IMR-90 (cell line): ENCODE results near the gene HHIP. TPM values are rescaled to one million over a fixed set of nuclear protein-coding genes. Genes with fewer than 3 reads are reported as not detected.
A peak's percentile ranks its signal among the peaks of the same experiment; 100 is the strongest.

ENCODE experiments used
- ATAC-seq: fragments of 200-7000 bp; cut with Tn5 transposase; 2 replicates; pipeline ENCODE4 v1.9.1; 2020; ENCODE audit warnings: low read depth, mild to moderate bottlenecking, moderate library complexity
- BruUV-seq: library from RNA; stranded (reverse); fragments of 400-500 nt; replicated peaks from 2 replicates; lab custom pipeline; 2021; lab: Mats Ljungman, UMichigan
- CTCF ChIA-PET: fragments of 300-600 bp; formaldehyde crosslinking; extraction: SDS; loops from one replicate; lab custom pipeline; 2021; ENCODE audit warnings: antibody characterized with exemption; lab: Yijun Ruan, JAX
- POLR2A ChIA-PET: fragments of 300-600 bp; sonication (Branson Sonifier 250); formaldehyde crosslinking; loops from one replicate; lab custom pipeline; 2022; ENCODE audit warnings: antibody characterized with exemption; ENCODE audit not compliant: unreplicated experiment; lab: Charles Lee
- DNase-seq: peaks from one replicate; pipeline ENCODE4 v3.0.0; 2013
- H2AFZ ChIP-seq: replicated peaks from 2 replicates; pipeline ENCODE3; 2013; ENCODE audit warnings: low read length, mild to moderate bottlenecking; ENCODE audit not compliant: poor library complexity
- H2AK5ac ChIP-seq: 2 replicates; pipeline ENCODE4 v1.6.1; 2013; ENCODE audit warnings: low read depth, low read length, inconsistent platforms
- H2AK9ac ChIP-seq: replicated peaks from 2 replicates; pipeline ENCODE3; 2013; ENCODE audit warnings: mild to moderate bottlenecking, low read depth, low read length, moderate library complexity; ENCODE audit not compliant: poor library complexity
- H2BK120ac ChIP-seq: 2 replicates; pipeline ENCODE4 v1.6.1; 2013; ENCODE audit warnings: low read depth, low read length, inconsistent platforms
- H2BK15ac ChIP-seq: 3 replicates; pipeline ENCODE4 v1.6.1; 2013; ENCODE audit warnings: low read depth, low read length, inconsistent platforms
- H2BK20ac ChIP-seq: 2 replicates; pipeline ENCODE4 v1.6.1; 2013; ENCODE audit warnings: low read depth, mild to moderate bottlenecking, inconsistent platforms, low read length, moderate library complexity
- H2BK5ac ChIP-seq: 2 replicates; pipeline ENCODE4 v1.6.1; 2013; ENCODE audit warnings: mild to moderate bottlenecking, low read depth, low read length, inconsistent platforms; ENCODE audit not compliant: poor library complexity, severe bottlenecking
- H3K14ac ChIP-seq: replicated peaks from 2 replicates; pipeline ENCODE4 v1.6.1; 2013; ENCODE audit warnings: low read depth, low read length, inconsistent platforms
- H3K18ac ChIP-seq: 2 replicates; pipeline ENCODE4 v1.6.1; 2013; ENCODE audit warnings: low read depth, low read length, control low read depth
- H3K23ac ChIP-seq: 2 replicates; pipeline ENCODE4 v1.6.1; 2013; ENCODE audit warnings: low read depth, low read length, inconsistent platforms
- H3K27ac ChIP-seq: 2 replicates; pipeline ENCODE4 v1.5.1; 2013; ENCODE audit warnings: mild to moderate bottlenecking, control low read depth, low read length; ENCODE audit not compliant: insufficient read depth
- H3K27me3 ChIP-seq: 2 replicates; pipeline ENCODE4 v1.6.1; 2013; ENCODE audit warnings: low read length; ENCODE audit not compliant: control insufficient read depth, insufficient read depth
- H3K36me3 ChIP-seq: 2 replicates; pipeline ENCODE4 v1.6.1; 2013; ENCODE audit warnings: low read length, mixed read lengths; ENCODE audit not compliant: control insufficient read depth, insufficient read depth
- H3K4ac ChIP-seq: 2 replicates; pipeline ENCODE4 v1.6.1; 2013; ENCODE audit warnings: low read depth, low read length, inconsistent platforms
- H3K4me1 ChIP-seq: 2 replicates; pipeline ENCODE4 v1.6.1; 2013; ENCODE audit warnings: low read length, mixed read lengths; ENCODE audit not compliant: control insufficient read depth, insufficient read depth
- H3K4me2 ChIP-seq: 2 replicates; pipeline ENCODE4 v1.6.1; 2013; ENCODE audit warnings: low read depth, mild to moderate bottlenecking, control low read depth, low read length, moderate library complexity
- H3K4me3 ChIP-seq: 2 replicates; pipeline ENCODE4 v1.5.1; 2013; ENCODE audit warnings: low read depth, mild to moderate bottlenecking, control low read depth, low read length, moderate library complexity; ENCODE audit not compliant: insufficient read depth
- H3K56ac ChIP-seq: 2 replicates; pipeline ENCODE4 v1.6.1; 2013; ENCODE audit warnings: low read length, inconsistent platforms; ENCODE audit not compliant: insufficient read depth; ENCODE audit errors: extremely low read depth
- H3K79me1 ChIP-seq, 2 experiments: 2 replicates each; pipeline ENCODE4 v1.6.1; 2013; ENCODE audit warnings: low read length in 2 of 2, inconsistent platforms in 1 of 2, low read depth in 1 of 2
- H3K9ac ChIP-seq: 2 replicates; pipeline ENCODE4 v1.6.1; 2013; ENCODE audit warnings: low read depth, low read length, control low read depth
- H3K9me1 ChIP-seq: 2 replicates; pipeline ENCODE4 v1.6.1; 2013; ENCODE audit warnings: low read length, inconsistent platforms; ENCODE audit not compliant: insufficient read depth
- H3K9me3 ChIP-seq: 2 replicates; pipeline ENCODE4 v1.6.1; 2013; ENCODE audit warnings: low read length; ENCODE audit not compliant: control insufficient read depth, insufficient read depth
- H4K20me1 ChIP-seq: 2 replicates; pipeline ENCODE4 v1.6.1; 2013; ENCODE audit warnings: low read length, inconsistent platforms; ENCODE audit not compliant: insufficient read depth
- H4K5ac ChIP-seq: 2 replicates; pipeline ENCODE4 v1.6.1; 2013; ENCODE audit warnings: mild to moderate bottlenecking, low read depth, low read length, control low read depth
- H4K8ac ChIP-seq, 2 experiments: 2 replicates each; pipeline ENCODE4 v1.6.1; 2013; ENCODE audit warnings: low read depth in 2 of 2, low read length in 2 of 2, control low read depth in 1 of 2, inconsistent platforms in 1 of 2
- H4K91ac ChIP-seq: 2 replicates; pipeline ENCODE4 v1.6.1; 2013; ENCODE audit warnings: low read depth, low read length, inconsistent platforms; ENCODE audit not compliant: insufficient read depth
- CEBPB ChIP-seq: IDR thresholded peaks from 2 replicates; pipeline ENCODE4 v1.6.1; 2012; ENCODE audit warnings: low read depth, low read length, improper control_type of control experiment
- CHD1 ChIP-seq: IDR thresholded peaks from 2 replicates; pipeline ENCODE4 v1.6.1; 2012; ENCODE audit warnings: low read depth, low read length, improper control_type of control experiment
- FOS ChIP-seq: fragments of 150-350 bp; IDR thresholded peaks from 2 replicates; pipeline ENCODE4 v1.6.1; 2016; ENCODE audit warnings: low read depth, low read length
- MAFK ChIP-seq: IDR thresholded peaks from 2 replicates; pipeline ENCODE4 v1.6.1; 2012; ENCODE audit warnings: low read depth, low read length, improper control_type of control experiment
- MAZ ChIP-seq: IDR thresholded peaks from 2 replicates; pipeline ENCODE4 v1.6.1; 2012; ENCODE audit warnings: low read depth, mild to moderate bottlenecking, low read length, improper control_type of control experiment, moderate library complexity, borderline replicate concordance
- MXI1 ChIP-seq: IDR thresholded peaks from 2 replicates; pipeline ENCODE4 v1.6.1; 2012; ENCODE audit warnings: low read depth, mild to moderate bottlenecking, low read length, moderate library complexity, borderline replicate concordance
- NFE2L2 ChIP-seq: fragments of 150-350 bp; IDR thresholded peaks from 2 replicates; pipeline ENCODE4 v1.6.1; 2016; ENCODE audit warnings: low read depth, mild to moderate bottlenecking, low read length
- POLR2A ChIP-seq: IDR thresholded peaks from 2 replicates; pipeline ENCODE4 v1.6.1; 2012; ENCODE audit warnings: mild to moderate bottlenecking, low read depth, low read length
- RAD21 ChIP-seq: IDR thresholded peaks from 2 replicates; pipeline ENCODE4 v1.6.1; 2012; ENCODE audit warnings: low read length, improper control_type of control experiment
- RCOR1 ChIP-seq: IDR thresholded peaks from 2 replicates; pipeline ENCODE4 v1.6.1; 2012; ENCODE audit warnings: mild to moderate bottlenecking, low read length, improper control_type of control experiment; ENCODE audit not compliant: insufficient replicate concordance
- SMC3 ChIP-seq: fragments of 150-350 bp; IDR thresholded peaks from 2 replicates; pipeline ENCODE4 v1.6.1; 2016; ENCODE audit warnings: low read depth, mild to moderate bottlenecking, antibody characterized with exemption, low read length, moderate library complexity
- WGBS, 2 experiments: methylation state at CpG; one replicate each; pipeline versions ENCODE4 v1.1.5 to v1.1.7; 2013; ENCODE audit warnings: missing lambda C conversion rate in 2 of 2; ENCODE audit not compliant: insufficient read length in 1 of 2; ENCODE audit errors: extremely low coverage in 2 of 2; 5-methylcytosine and 5-hydroxymethylcytosine counted together
- dilution Hi-C: fragments of 300-500 bp; cut with HindIII; formaldehyde crosslinking; loops from one replicate; pipeline ENCODE4 v1.14.3; 2018; ENCODE audit warnings: low sequenced_read_pairs; ENCODE audit not compliant: unreplicated experiment
- in situ Hi-C: fragments of 300-500 bp; cut with MboI; formaldehyde crosslinking; loops from 3 replicates; pipeline ENCODE4 v1.14.3; 2019; ENCODE audit warnings: low sequenced_read_pairs, inconsistent platforms, mixed read lengths
- intact Hi-C: fragments of 100-400 bp; cut with micrococcal nuclease; formaldehyde crosslinking; loops from 2 replicates; pipeline ENCODE4 v1.10.0; 2022
- polyA plus RNA-seq, 3 experiments: library from polyadenylated mRNA; depleted of rRNA; stranded (reverse); fragments of >200 nt; gene quantifications; 2 replicates each; pipeline ENCODE4 v1.2.3, GENCODE V29; 2012; ENCODE audit warnings: low replicate concordance in 1 of 3
- total RNA-seq: library from RNA; depleted of rRNA; stranded (reverse); fragments of >200 nt; gene quantifications from 2 replicates; pipeline ENCODE4 v1.2.3, GENCODE V29; 2012
- TF ChIP-seq, protein P1 (sequence below): fragments of 150-350 bp; IDR thresholded peaks from 2 replicates; pipeline ENCODE4 v1.6.1; 2016; ENCODE audit warnings: low read depth, mild to moderate bottlenecking, low read length, moderate library complexity, borderline replicate concordance
- TF ChIP-seq, protein P2 (sequence below): conservative IDR thresholded peaks from 2 replicates; pipeline ENCODE4 v1.5.1; 2012; ENCODE audit warnings: mild to moderate bottlenecking, low read depth, low read length, improper control_type of control experiment

Gene HHIP
- total and polyA plus RNA-seq, 2 of the 4 experiments (the other 2 are of a cell fraction): 6.6 to 9.6 TPM

DNA sequence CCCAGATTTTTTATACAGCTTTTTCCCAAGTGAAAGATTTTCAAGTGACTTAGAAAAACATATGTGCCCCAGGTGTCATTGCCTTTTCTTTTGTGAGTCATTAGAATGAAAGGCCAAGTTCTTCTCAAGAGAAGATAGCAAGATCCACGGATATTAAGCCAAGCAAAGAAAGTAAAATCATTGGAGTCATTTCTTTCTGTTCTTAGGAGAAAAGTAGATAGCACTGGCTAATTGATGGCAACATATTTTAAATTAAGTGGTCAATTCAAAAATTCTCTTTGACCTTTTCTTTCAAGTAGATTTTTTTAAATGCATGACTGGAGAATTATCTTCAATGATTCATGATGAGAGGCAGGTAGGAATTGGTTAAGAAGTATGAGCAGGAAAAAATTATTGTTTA lies 94.4 kb downstream of the HHIP start:
- Histone ChIP-seq H2AK9ac (no peak overlapping the region), H2BK120ac (no peak overlapping the region), H4K8ac (no peak overlapping the region), H3K14ac (no peak overlapping the region), H3K4me2 (no peak overlapping the region), H3K9ac (no peak overlapping the region), H3K4ac (no peak overlapping the region), H2AFZ (no peak overlapping the region), H3K27me3 (no peaks in the 10 kb centered on the region), H3K27ac (no peak overlapping the region), H4K20me1 (no peaks in the 10 kb centered on the region), H3K23ac (no peak overlapping the region), H3K9me1 (no peaks in the 10 kb centered on the region), H2BK15ac (no peak overlapping the region), H3K4me3 (no peak overlapping the region), H4K5ac (no peak overlapping the region), H2BK20ac (no peak overlapping the region), H3K56ac (no peak overlapping the region), H3K4me1 (no peaks in the 10 kb centered on the region), H3K18ac (no peak overlapping the region), H3K9me3 (no peaks in the 10 kb centered on the region), H2AK5ac (no peak overlapping the region), H3K79me1 (no peaks in the 10 kb centered on the region), H3K36me3 (no peaks in the 10 kb centered on the region), H2BK5ac (no peak overlapping the region), H4K91ac (no peak overlapping the region)
- TF ChIP-seq SMC3 (no peak), POLR2A (no peak), CEBPB (no peak), NFE2L2 (no peak), MXI1 (no peak), RCOR1 (no peak), MAZ (no peak), CHD1 (no peak), FOS (no peak), MAFK (no peak), RAD21 (no peak)
- TF ChIP-seq, protein P1, sequence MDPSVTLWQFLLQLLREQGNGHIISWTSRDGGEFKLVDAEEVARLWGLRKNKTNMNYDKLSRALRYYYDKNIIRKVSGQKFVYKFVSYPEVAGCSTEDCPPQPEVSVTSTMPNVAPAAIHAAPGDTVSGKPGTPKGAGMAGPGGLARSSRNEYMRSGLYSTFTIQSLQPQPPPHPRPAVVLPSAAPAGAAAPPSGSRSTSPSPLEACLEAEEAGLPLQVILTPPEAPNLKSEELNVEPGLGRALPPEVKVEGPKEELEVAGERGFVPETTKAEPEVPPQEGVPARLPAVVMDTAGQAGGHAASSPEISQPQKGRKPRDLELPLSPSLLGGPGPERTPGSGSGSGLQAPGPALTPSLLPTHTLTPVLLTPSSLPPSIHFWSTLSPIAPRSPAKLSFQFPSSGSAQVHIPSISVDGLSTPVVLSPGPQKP: no peak
- TF ChIP-seq, protein P2, sequence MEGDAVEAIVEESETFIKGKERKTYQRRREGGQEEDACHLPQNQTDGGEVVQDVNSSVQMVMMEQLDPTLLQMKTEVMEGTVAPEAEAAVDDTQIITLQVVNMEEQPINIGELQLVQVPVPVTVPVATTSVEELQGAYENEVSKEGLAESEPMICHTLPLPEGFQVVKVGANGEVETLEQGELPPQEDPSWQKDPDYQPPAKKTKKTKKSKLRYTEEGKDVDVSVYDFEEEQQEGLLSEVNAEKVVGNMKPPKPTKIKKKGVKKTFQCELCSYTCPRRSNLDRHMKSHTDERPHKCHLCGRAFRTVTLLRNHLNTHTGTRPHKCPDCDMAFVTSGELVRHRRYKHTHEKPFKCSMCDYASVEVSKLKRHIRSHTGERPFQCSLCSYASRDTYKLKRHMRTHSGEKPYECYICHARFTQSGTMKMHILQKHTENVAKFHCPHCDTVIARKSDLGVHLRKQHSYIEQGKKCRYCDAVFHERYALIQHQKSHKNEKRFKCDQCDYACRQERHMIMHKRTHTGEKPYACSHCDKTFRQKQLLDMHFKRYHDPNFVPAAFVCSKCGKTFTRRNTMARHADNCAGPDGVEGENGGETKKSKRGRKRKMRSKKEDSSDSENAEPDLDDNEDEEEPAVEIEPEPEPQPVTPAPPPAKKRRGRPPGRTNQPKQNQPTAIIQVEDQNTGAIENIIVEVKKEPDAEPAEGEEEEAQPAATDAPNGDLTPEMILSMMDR: no peak
- CTCF ChIA-PET: no interaction called here
- no CpG with 5 or more reads among the region's 1 CpG for WGBS, 2 experiments
- intact Hi-C loops: no loop called here
- no TSS peak for BruUV-seq
- dilution Hi-C loops: no loop called here
- DNase-seq: peak; percentile 8
- POLR2A ChIA-PET: no interaction called here
- in situ Hi-C loops: no loop called here
- ATAC-seq: no peak
